GM23338 (cell line): Measurements from ENCODE around the gene STK32C. TPM values are rescaled to one million over a fixed set of nuclear protein-coding genes. Genes with fewer than 3 reads are reported as not detected.

Experiments
- ATAC-seq: fragments of 200-7000 bp; cut with Tn5 transposase; 3 replicates; pipeline ENCODE4 v1.9.1; 2020
- DNase-seq: peaks from one replicate; pipeline ENCODE4 v3.0.0-alpha.2; 2015; ENCODE audit warnings: low spot score
- H2AFZ ChIP-seq: fragments of 200-600 bp; sonication (generic); 2 replicates; pipeline ENCODE4 v1.8.0; 2016; ENCODE audit warnings: antibody characterized with exemption, mild to moderate bottlenecking, moderate library complexity
- H3F3A ChIP-seq: fragments of 200-600 bp; sonication (generic); replicated peaks from 2 replicates; pipeline ENCODE4 v1.8.0; 2017; ENCODE audit warnings: antibody characterized with exemption, mixed run types, low read depth
- H3K27ac ChIP-seq: fragments of 200-600 bp; sonication (generic); 2 replicates; pipeline ENCODE4 v1.6.1; 2016; ENCODE audit warnings: low read depth
- H3K27me3 ChIP-seq: fragments of 200-600 bp; sonication (generic); 2 replicates; pipeline ENCODE4 v1.8.0; 2016; ENCODE audit warnings: mild to moderate bottlenecking, mixed run types, moderate library complexity; ENCODE audit not compliant: insufficient read depth
- H3K36me3 ChIP-seq: fragments of 200-600 bp; sonication (generic); 2 replicates; pipeline ENCODE4 v1.8.0; 2016; ENCODE audit warnings: mild to moderate bottlenecking; ENCODE audit not compliant: insufficient read depth
- H3K4me1 ChIP-seq: fragments of 200-600 bp; sonication (generic); 2 replicates; pipeline ENCODE4 v1.8.0; 2016; ENCODE audit warnings: mild to moderate bottlenecking, moderate library complexity; ENCODE audit not compliant: insufficient read depth
- H3K4me2 ChIP-seq: fragments of 200-600 bp; sonication (generic); 2 replicates; pipeline ENCODE4 v1.7.1; 2017; ENCODE audit warnings: mixed run types
- H3K4me3 ChIP-seq: fragments of 200-600 bp; sonication (generic); 2 replicates; pipeline ENCODE4 v1.6.1; 2016; ENCODE audit warnings: mixed run types
- H3K79me2 ChIP-seq: fragments of 200-600 bp; sonication (generic); replicated peaks from 2 replicates; pipeline ENCODE4 v1.8.0; 2017; ENCODE audit warnings: mild to moderate bottlenecking; ENCODE audit not compliant: insufficient read depth
- H3K9me2 ChIP-seq: fragments of 200-600 bp; sonication (generic); 2 replicates; pipeline ENCODE4 v1.8.0; 2017; ENCODE audit not compliant: insufficient read depth
- H4K20me1 ChIP-seq: fragments of 200-600 bp; sonication (generic); replicated peaks from 2 replicates; pipeline ENCODE4 v1.8.0; 2017; ENCODE audit warnings: mild to moderate bottlenecking; ENCODE audit not compliant: insufficient read depth
- H3K27ac Mint-ChIP-seq: 2 replicates; pipeline ENCODE4 v1.8.0; 2020; ENCODE audit warnings: inconsistent platforms, mild to moderate bottlenecking, moderate library complexity, mixed read lengths
- H3K27me3 Mint-ChIP-seq: 3 replicates; pipeline ENCODE4 v1.8.0; 2022; ENCODE audit warnings: low read depth, mild to moderate bottlenecking, moderate library complexity, mixed read lengths, inconsistent platforms; ENCODE audit not compliant: insufficient read depth, poor library complexity
- H3K36me3 Mint-ChIP-seq: 3 replicates; pipeline ENCODE4 v1.8.0; 2021; ENCODE audit warnings: low read depth, mild to moderate bottlenecking, inconsistent platforms, moderate library complexity, mixed read lengths
- H3K4me1 Mint-ChIP-seq: 3 replicates; pipeline ENCODE4 v1.8.0; 2020; ENCODE audit warnings: mild to moderate bottlenecking, inconsistent platforms, mixed read lengths
- H3K4me3 Mint-ChIP-seq: 3 replicates; pipeline ENCODE4 v1.8.0; 2021; ENCODE audit warnings: moderate library complexity, mild to moderate bottlenecking, inconsistent platforms, mixed read lengths
- H3K9me3 Mint-ChIP-seq: 3 replicates; pipeline ENCODE4 v1.8.0; 2020; ENCODE audit warnings: moderate library complexity, mild to moderate bottlenecking, inconsistent platforms, mixed read lengths
- CREB1 ChIP-seq: fragments of 250-450 bp; sonication (Bioruptor Pico); IDR thresholded peaks from 2 replicates; pipeline ENCODE4 v1.5.0; 2020; ENCODE audit warnings: low read depth, mild to moderate bottlenecking, moderate library complexity
- CTCF ChIP-seq, 2 experiments: fragments of 200-600 bp in 1 of 2; sonication (generic) in 1 of 2; conservative IDR thresholded peaks; 2 replicates each; pipeline versions ENCODE4 v1.5.1 to v1.6.1; 2016 to 2017; ENCODE audit warnings: antibody characterized with exemption in 2 of 2, low read depth in 2 of 2, mild to moderate bottlenecking in 2 of 2, moderate library complexity in 1 of 2
- ETS1 ChIP-seq: IDR thresholded peaks from 2 replicates; pipeline ENCODE4 v1.6.1; 2016; ENCODE audit warnings: antibody characterized with exemption
- EZH2phosphoT487 ChIP-seq: fragments of 200-600 bp; sonication (generic); IDR thresholded peaks from one replicate; pipeline ENCODE4 v1.8.1; 2018; ENCODE audit warnings: antibody characterized with exemption; ENCODE audit not compliant: unreplicated experiment
- NANOG ChIP-seq: IDR thresholded peaks from 2 replicates; pipeline ENCODE4 v1.6.1; 2016; ENCODE audit warnings: antibody characterized with exemption, borderline replicate concordance
- POLR2AphosphoS5 ChIP-seq: IDR thresholded peaks from 2 replicates; pipeline ENCODE4 v1.6.1; 2016; ENCODE audit warnings: antibody characterized with exemption, low read depth
- ZNF331 ChIP-seq: fragments of 250-450 bp; sonication (Bioruptor Pico); IDR thresholded peaks from 2 replicates; pipeline ENCODE4 v1.5.0; 2020; ENCODE audit warnings: low read depth, mild to moderate bottlenecking, moderate library complexity
- polyA plus RNA-seq: library from polyadenylated mRNA; unstranded; fragments of >200 nt; fragmentation: Nextera tagmentation; extraction: Ambion mirVana; gene quantifications from 2 replicates; pipeline ENCODE4 v1.2.1, GENCODE V29; 2016
- total RNA-seq: library from RNA; depleted of rRNA; stranded (reverse); fragments of >200 nt; shearing (Covaris generic); gene quantifications from 2 replicates; pipeline ENCODE4 v1.2.3, GENCODE V29; 2014

STK32C gene
- total and polyA plus RNA-seq, 2 experiments from 2014 or later: 10.2 to 20.5 TPM

- Histone ChIP-seq H3K27me3 (no peaks in the 10 kb centered on the region), H3K4me2 (no peak overlapping the region), H2AFZ (no peak overlapping the region), H4K20me1 (no peaks in the 10 kb centered on the region), H3K9me2 (no peaks in the 10 kb centered on the region), H3K4me3 (no peak overlapping the region), H3K79me2 (no peaks in the 10 kb centered on the region), H3K27ac (no peak overlapping the region), H3K4me1 (no peaks in the 10 kb centered on the region), H3F3A (no peaks in the 10 kb centered on the region), H3K36me3 (no peaks in the 10 kb centered on the region)
- Mint-ChIP-seq H3K27ac (no peak overlapping the region), H3K36me3 (no peaks in the 10 kb centered on the region), H3K4me3 (no peak overlapping the region), H3K27me3 (peaks cover 2% of the 10 kb centered on the region), H3K9me3 (no peaks in the 10 kb centered on the region; the same call in 2 of the 3 replicates), H3K4me1 (peaks cover 9% of the 10 kb centered on the region)
- TF ChIP-seq EZH2phosphoT487: no peak
- TF ChIP-seq POLR2AphosphoS5: no peak
- TF ChIP-seq ZNF331: no peak
- no peak for TF ChIP-seq NANOG
- no peak for TF ChIP-seq ETS1
- no peak for TF ChIP-seq CTCF (conservative IDR thresholded peaks at IDR 0.05; ENCODE audit: low read depth in 2 of 2)
- no peak for DNase-seq
- ATAC-seq: no peak
These were observed 74.8 kb downstream of the STK32C start for GRCh38 chr10:132232981-132233380.

GRCh38 chr10:132232023-132232951 is 75.5 kb downstream of the STK32C start:
- Histone ChIP-seq H3K4me3 (no peak overlapping the region), H3F3A (no peaks in the 10 kb centered on the region), H3K4me2 (no peak overlapping the region), H3K27me3 (no peaks in the 10 kb centered on the region), H3K9me2 (no peaks in the 10 kb centered on the region), H3K36me3 (no peaks in the 10 kb centered on the region), H4K20me1 (no peaks in the 10 kb centered on the region), H2AFZ (no peak overlapping the region), H3K4me1 (no peaks in the 10 kb centered on the region), H3K27ac (no peak overlapping the region), H3K79me2 (no peaks in the 10 kb centered on the region)
- H3K4me1 Mint-ChIP-seq: peaks cover 9% of the 10 kb centered on the region
- no peak overlapping the region for H3K4me3 Mint-ChIP-seq
- TF ChIP-seq CREB1 (CRISPR knock-in tag): no peak
- TF ChIP-seq CTCF (conservative IDR thresholded peaks at IDR 0.05; ENCODE audit: low read depth in 2 of 2): peak in 1 of 2 experiments; percentile 39; a peak in 2 of 4 replicates
- H3K27me3 Mint-ChIP-seq: peaks cover 2% of the 10 kb centered on the region
- ATAC-seq (peak; percentile 32; the same call in 2 of the 3 replicates), DNase-seq (no peak)
- H3K27ac Mint-ChIP-seq: no peak overlapping the region
- H3K36me3 Mint-ChIP-seq: no peaks in the 10 kb centered on the region; the same call in 2 of the 3 replicates
- H3K9me3 Mint-ChIP-seq: no peaks in the 10 kb centered on the region; the same call in 2 of the 3 replicates
